Nucleus accumbens (tissue), 56 donors: ENCODE measurements around the gene OCA2.
A peak's percentile ranks its signal among the peaks of the same experiment; 100 is the strongest.

Source experiments
- DNase-seq, 56 donors: peaks; one replicate each; lab custom pipeline; 2025; lab: John Stamatoyannopoulos, UW

OCA2 gene

GRCh38 chr15:27834684-27835083 lies 264.4 kb downstream of the OCA2 start:
- DNase-seq = no peak

- DNase-seq = no peak
Measured at GRCh38 chr15:27833974-27834373, 265.1 kb downstream of the OCA2 start.

DNA sequence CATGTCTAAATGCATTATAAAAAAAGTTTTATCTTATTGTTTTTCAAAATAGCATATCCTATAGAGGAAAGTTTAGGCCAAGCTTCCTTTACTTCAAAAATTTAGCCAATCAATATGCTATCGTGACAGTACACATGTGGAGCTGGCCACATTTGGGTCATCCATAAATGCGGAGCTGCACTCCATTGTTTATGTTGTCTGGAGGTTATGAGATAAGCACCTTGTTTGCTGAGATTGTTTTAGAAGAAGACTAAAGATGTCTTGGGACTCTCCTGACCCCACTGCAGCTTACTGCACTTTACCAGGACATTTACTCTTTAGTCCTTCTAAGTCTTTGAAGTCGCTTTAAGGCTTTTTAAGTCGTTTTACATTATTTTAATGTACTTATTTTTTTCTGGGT lies 265.9 kb downstream of the OCA2 start:
- no peak for DNase-seq

DNA sequence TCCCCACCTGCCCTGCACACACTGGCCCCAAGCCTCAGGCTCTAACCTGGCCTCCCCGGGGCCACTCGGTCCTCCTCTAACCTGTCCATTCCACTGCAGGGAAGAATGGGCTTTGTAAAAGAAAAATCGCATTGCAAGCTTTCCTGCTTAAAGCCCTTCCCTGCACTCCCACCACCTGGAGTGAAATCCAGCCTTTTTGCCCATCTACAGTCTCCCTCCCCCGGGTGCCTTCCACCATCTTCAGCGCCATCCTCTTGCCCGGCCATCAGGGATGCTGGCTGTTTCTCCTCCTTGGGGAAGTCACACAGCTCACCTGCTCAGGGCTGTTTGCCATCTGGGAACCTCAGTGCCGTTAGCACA lies 266.9 kb downstream of the OCA2 start:
- DNase-seq = no peak

GRCh38 chr15:27831384-27832236 lies 267.5 kb downstream of the OCA2 start:
- DNase-seq = no peak

- no peak for DNase-seq
Measured at GRCh38 chr15:27828746-27829145, 270.4 kb downstream of the OCA2 start.

- DNase-seq = peak in 2 of 56 donors; percentile 6 to 29
Measured at GRCh38 chr15:27826902-27827714, 272.0 kb downstream of the OCA2 start.

GRCh38 chr15:27826411-27826810 lies 272.7 kb downstream of the OCA2 start:
- DNase-seq = no peak

DNA sequence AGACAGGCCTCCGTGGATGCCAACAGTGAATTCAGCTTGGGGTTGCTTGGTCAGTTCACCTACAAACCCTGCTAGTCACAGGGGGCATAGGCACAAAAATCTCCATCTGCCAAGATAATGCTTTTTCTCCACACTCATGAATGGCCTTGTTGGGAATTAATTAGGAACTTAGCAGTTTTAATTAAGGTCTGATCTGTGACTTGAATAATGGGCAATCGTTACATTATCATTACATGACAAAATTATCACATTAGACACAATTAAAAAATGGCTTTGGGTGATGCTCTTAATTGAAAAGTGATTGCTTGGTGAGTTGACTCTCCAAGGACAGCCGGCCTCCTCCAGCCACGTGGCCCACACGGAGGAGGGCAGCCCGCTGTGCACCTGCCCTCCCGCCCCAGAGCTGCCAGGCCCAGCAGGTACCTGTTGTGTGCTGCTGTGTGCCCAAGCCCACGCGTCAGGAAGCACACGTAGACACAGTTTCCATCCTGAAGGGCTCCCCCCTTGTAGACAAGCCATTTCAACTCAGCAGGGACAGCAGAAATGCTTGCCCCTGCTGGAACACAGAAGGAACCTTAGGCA lies 274.2 kb downstream of the OCA2 start:
- DNase-seq = no peak

- no peak for DNase-seq
Measured at GRCh38 chr15:27821273-27821672, 277.8 kb downstream of the OCA2 start.

GRCh38 chr15:27820722-27821121 lies 278.4 kb downstream of the OCA2 start:
- DNase-seq = no peak

GRCh38 chr15:27820232-27820631 lies 278.9 kb downstream of the OCA2 start:
- DNase-seq = no peak

DNA sequence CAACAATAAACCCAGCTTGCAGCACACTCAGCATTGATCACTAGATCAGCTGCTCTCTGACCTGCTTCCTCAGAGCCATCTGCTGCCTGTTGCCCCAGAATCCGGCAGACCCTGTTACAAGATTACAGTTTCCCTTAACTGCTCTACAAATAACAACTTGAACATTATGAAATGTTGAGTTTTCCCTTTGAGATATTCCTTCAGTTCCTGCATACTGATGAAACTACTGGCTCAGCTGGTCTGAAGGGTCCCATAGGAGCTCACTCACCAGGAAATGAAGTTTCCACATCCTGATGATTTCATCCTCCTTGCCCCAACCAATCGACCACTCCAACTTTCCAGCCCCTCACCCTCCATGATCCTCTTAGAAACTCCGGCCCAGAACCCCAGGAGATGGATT lies 281.9 kb downstream of the OCA2 start:
- DNase-seq = no peak

DNA sequence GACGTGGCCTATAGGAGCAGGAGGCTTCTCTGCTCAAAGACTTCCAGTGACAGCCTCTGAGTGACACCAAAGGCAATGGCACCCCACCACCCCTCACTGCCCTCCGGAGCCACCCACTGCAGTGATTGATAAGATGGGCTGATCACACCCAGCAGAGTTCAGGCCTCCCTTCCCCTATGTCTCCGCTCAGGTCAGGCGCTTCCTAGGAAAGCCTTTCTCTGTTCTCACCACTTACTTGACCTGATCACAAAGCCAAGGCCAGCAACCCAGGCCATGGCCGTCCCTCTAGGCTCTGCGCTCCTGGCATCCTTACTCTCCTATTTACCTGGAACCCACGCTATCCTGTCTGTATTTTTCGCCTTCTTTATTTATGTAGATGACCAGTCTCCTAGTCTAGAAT lies 282.3 kb downstream of the OCA2 start:
- DNase-seq = no peak

- DNase-seq = no peak
Measured at GRCh38 chr15:27815035-27815434, 284.1 kb downstream of the OCA2 start.

DNA sequence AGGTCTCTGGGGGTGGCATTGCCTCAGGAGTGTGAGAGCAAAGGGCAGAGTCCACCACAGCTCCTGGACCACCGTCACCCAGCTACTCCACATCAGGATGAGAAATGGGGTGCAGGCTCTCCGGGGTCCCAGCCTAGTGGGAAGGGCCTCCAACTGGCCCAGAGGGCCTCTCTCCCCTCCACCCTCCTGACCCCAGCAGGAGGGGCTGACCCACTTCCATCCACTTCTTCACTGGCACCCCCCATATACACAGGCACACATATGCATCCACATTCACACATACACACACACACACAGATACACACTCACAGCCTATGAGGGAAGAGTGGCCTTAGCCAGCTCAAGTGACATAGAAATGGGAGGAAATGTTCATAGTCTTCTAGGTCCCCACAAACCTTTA lies 286.0 kb downstream of the OCA2 start:
- no peak for DNase-seq

GRCh38 chr15:27808182-27808581 lies 290.9 kb downstream of the OCA2 start:
- no peak for DNase-seq

DNA sequence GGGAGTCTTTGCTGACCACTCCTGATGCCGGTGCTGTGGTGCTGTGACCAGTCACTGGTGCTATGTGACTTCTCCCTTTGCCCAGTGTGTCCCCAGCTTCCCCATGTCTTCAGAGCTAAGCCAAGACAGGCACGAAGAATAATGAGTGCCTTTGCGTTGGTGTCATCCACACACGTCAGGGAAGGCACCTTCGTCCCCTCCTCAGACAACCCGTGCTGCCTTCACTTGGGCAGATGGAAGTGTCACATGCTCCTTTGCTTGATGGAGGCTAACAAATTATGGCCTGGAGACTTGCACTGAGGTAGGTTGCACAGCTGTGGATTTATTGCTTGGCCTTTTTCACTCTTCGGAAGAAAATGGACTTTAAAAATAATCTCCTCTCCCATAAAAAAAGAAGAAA lies 291.8 kb downstream of the OCA2 start:
- no peak for DNase-seq

DNA sequence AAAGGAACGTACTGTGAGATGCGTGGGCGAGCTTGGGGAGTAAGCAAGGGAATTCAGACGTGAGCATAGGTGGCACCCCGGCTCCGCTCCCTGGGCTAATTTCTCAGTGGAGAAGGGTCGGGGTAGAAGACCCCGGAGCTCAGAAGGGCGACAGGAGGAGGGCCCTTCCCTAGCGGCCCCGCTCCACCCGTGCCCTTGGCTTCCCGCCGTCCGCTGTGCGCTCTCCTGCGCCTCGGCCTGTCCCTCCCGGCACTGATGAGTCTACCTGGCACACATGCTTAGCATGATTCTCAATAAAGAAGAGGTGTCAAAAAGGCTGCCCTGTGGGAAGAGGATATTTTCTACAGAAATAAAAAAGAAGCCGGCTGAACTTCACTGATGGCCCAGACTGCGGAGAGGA lies 292.7 kb downstream of the OCA2 start:
- DNase-seq = no peak

- DNase-seq = no peak
Measured at GRCh38 chr15:27805261-27806220, 293.6 kb downstream of the OCA2 start.
